Gastroesophageal sphincter (tissue), 3 donors: ENCODE results near the gene MAP2K3.
"Not testable (repeated sequence)": the region's sequence is repeated elsewhere in the genome, so short reads cannot be mapped to it uniquely, and the experiment has no call there.

ENCODE experiments used
- EP300 ChIP-seq: sonication (generic); formaldehyde crosslinking; IDR thresholded peaks from one replicate; pipeline ENCODE4 v1.6.1; 2017; ENCODE audit warnings: antibody characterized with exemption, mild to moderate bottlenecking
- POLR2A ChIP-seq, 2 donors: fragments of 450-650 bp; IDR thresholded peaks; one replicate each; pipeline ENCODE4 v1.6.1; 2017; ENCODE audit warnings: antibody characterized with exemption in 2 of 2, mild to moderate bottlenecking in 2 of 2, moderate library complexity in 1 of 2
- POLR2AphosphoS5 ChIP-seq: sonication (generic); formaldehyde crosslinking; IDR thresholded peaks from one replicate; pipeline ENCODE4 v1.6.1; 2017; ENCODE audit warnings: antibody characterized with exemption
- TF ChIP-seq, protein P1 (sequence below), 4 experiments: fragments of 200-600 bp in 2 of 4; fragments of 450-650 bp in 2 of 4; sonication (generic) in 1 of 4; IDR thresholded peaks; one replicate each; pipeline ENCODE4 v1.5.1; 2017 to 2019; ENCODE audit warnings: antibody characterized with exemption in 4 of 4, mild to moderate bottlenecking in 2 of 4, moderate library complexity in 2 of 4

DNA sequence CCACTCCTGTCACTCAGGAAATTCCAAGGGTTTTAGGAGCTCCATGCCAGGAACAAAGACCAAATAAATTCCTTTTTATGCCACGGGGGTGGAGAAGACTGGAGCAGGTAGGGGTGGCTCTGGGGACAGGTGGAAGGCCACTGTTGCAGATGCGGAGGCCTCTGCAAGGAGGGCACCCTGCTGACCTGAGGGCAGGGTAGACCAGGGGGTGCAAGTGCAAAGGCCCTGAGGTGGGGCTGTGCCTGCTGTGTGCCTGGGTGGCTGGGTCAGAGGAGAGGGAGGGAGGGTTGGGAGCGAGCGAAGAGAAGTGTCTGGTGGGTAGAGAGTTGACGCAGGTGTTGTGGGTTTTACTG is 22.7 kb downstream of the MAP2K3 start:
- TF ChIP-seq, protein P1, sequence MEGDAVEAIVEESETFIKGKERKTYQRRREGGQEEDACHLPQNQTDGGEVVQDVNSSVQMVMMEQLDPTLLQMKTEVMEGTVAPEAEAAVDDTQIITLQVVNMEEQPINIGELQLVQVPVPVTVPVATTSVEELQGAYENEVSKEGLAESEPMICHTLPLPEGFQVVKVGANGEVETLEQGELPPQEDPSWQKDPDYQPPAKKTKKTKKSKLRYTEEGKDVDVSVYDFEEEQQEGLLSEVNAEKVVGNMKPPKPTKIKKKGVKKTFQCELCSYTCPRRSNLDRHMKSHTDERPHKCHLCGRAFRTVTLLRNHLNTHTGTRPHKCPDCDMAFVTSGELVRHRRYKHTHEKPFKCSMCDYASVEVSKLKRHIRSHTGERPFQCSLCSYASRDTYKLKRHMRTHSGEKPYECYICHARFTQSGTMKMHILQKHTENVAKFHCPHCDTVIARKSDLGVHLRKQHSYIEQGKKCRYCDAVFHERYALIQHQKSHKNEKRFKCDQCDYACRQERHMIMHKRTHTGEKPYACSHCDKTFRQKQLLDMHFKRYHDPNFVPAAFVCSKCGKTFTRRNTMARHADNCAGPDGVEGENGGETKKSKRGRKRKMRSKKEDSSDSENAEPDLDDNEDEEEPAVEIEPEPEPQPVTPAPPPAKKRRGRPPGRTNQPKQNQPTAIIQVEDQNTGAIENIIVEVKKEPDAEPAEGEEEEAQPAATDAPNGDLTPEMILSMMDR (IDR thresholded peaks at IDR 0.05), result not testable (repeated sequence)
- TF ChIP-seq POLR2AphosphoS5; POLR2A (IDR thresholded peaks at IDR 0.05); EP300: not testable (repeated sequence)
